ENCODE measurements around the gene OLFML2A. TPM values are rescaled to one million over a fixed set of nuclear protein-coding genes. Genes with fewer than 3 reads are reported as not detected.

OLFML2A gene
- total RNA-seq, 4 donors from 2014 or later, result 40.7 to 64.3 (median 50.2) TPM

DNA sequence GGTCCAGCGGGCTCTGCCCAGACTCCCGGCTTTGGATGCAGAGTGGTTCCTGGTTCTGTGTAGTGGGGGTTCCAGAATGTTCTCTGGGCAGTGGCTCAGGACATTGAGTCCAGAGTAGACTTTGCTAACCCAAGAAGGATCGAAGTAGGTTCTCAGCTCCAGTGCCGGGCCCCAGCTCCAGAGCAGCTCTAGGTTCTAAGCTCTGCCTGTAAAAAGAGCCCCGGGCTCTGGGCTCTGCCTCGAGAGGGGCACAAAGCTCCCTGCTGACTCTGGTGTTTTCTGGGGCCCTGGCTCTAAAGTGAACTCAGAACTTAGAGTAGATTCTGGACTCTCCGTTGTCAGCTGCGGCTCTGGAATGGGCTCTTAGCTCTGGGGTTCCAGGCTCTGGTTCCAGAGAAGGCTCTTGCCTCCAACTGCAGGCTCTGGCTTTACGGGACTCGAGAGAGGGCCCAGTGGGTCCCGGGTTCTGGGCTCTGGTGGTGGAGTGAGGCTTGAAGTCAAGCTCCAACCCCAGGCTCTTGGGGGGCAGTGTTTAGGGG, 76.7 kb downstream of the OLFML2A start:
- TF ChIP-seq, protein P1, sequence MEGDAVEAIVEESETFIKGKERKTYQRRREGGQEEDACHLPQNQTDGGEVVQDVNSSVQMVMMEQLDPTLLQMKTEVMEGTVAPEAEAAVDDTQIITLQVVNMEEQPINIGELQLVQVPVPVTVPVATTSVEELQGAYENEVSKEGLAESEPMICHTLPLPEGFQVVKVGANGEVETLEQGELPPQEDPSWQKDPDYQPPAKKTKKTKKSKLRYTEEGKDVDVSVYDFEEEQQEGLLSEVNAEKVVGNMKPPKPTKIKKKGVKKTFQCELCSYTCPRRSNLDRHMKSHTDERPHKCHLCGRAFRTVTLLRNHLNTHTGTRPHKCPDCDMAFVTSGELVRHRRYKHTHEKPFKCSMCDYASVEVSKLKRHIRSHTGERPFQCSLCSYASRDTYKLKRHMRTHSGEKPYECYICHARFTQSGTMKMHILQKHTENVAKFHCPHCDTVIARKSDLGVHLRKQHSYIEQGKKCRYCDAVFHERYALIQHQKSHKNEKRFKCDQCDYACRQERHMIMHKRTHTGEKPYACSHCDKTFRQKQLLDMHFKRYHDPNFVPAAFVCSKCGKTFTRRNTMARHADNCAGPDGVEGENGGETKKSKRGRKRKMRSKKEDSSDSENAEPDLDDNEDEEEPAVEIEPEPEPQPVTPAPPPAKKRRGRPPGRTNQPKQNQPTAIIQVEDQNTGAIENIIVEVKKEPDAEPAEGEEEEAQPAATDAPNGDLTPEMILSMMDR (IDR thresholded peaks at IDR 0.05), result no peak
- TF ChIP-seq POLR2A (IDR thresholded peaks at IDR 0.05), result no peak
- H3K4me3 ChIP-seq (replicated peaks in 1 of 3), result peak overlapping the region in 1 of 3 donors; percentile 35

GRCh38 chr9:124854161-124854560, 77.2 kb downstream of the OLFML2A start:
- Histone ChIP-seq H3K36me3 (peaks cover 17 to 24% of the 10 kb centered on the region in 2 donors), H3K9me3 (no peaks in the 10 kb centered on the region), H3K4me1 (peaks cover 12 to 24% of the 10 kb centered on the region in 2 donors), H3K4me3 (replicated peaks in 1 of 3) (no peak overlapping the region), H3K27ac (no peak overlapping the region), H3K27me3 (no peaks in the 10 kb centered on the region)
- intact Hi-C loops (cut with DNase I), result loop anchor here (10.0 kb wide), 1 partner anchor 239 kb away; no protein-coding TSS in a partner anchor
- DNase-seq, result no peak
- WGBS, 2 donors, result 86 to 90% methylated on average over 6 to 8 of the region's 8 CpGs
- TF ChIP-seq, protein P1 (IDR thresholded peaks at IDR 0.05), result no peak
- TF ChIP-seq POLR2A (IDR thresholded peaks at IDR 0.05), result no peak

More for the DNA sequence above, 76.7 kb downstream of the OLFML2A start:
- peak overlapping the region in 2 of 3 donors; percentile 67 to 75 for H3K27ac ChIP-seq
- peak in 1 of 2 donors; percentile 28 for DNase-seq
- H3K36me3 ChIP-seq, result peaks cover 12 to 19% of the 10 kb centered on the region in 2 donors
- WGBS, 2 donors, result 64 to 85% methylated on average over 5 to 9 of the region's 11 CpGs
- intact Hi-C loops (cut with DNase I), result loop anchor here (2.0 to 10.0 kb wide), 2 partner anchors 81 to 239 kb away; no protein-coding TSS in a partner anchor
- H3K27me3 ChIP-seq, result no peaks in the 10 kb centered on the region
- peaks cover 12 to 24% of the 10 kb centered on the region in 2 donors for H3K4me1 ChIP-seq
- H3K9me3 ChIP-seq, result no peaks in the 10 kb centered on the region

GRCh38 chr9:124854822-124855221, 77.9 kb downstream of the OLFML2A start:
- Histone ChIP-seq H3K4me1 (peaks cover 12 to 30% of the 10 kb centered on the region in 2 donors), H3K27ac (no peak overlapping the region), H3K4me3 (replicated peaks in 1 of 3) (no peak overlapping the region), H3K36me3 (peaks cover 24 to 30% of the 10 kb centered on the region in 2 donors), H3K9me3 (no peaks in the 10 kb centered on the region), H3K27me3 (no peaks in the 10 kb centered on the region)
- intact Hi-C loops (cut with DNase I), result loop anchor here (5.0 to 10.0 kb wide), 2 partner anchors 240 to 517 kb away; no protein-coding TSS in a partner anchor
- TF ChIP-seq, protein P1 (IDR thresholded peaks at IDR 0.05), result no peak
- no peak for TF ChIP-seq POLR2A (IDR thresholded peaks at IDR 0.05)
- 58 to 68% methylated on average over 7 of the region's 7 CpGs for WGBS, 2 donors
- no peak for DNase-seq

DNA sequence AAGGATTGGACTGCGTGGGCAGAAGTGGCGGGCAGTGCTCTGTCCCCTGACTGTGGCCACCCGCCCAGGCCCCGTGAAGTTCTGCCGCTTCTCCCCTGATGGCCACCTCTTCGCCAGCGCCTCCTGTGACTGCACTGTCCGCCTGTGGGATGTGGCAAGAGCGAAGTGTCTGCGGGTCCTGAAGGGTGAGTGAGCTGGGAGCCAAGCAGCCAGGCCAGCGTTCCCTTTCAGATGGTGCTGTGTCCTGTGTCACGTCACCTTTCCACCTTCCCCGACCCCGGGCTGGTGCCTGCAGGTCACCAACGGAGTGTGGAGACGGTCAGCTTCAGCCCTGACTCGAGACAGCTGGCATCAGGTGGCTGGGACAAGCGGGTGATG, 78.6 kb downstream of the OLFML2A start:
- no peak for TF ChIP-seq POLR2A (IDR thresholded peaks at IDR 0.05)
- TF ChIP-seq, protein P1 (IDR thresholded peaks at IDR 0.05), result no peak
- Histone ChIP-seq H3K9me3 (no peaks in the 10 kb centered on the region), H3K36me3 (peaks cover 29 to 33% of the 10 kb centered on the region in 2 donors), H3K4me3 (replicated peaks in 1 of 3) (no peak overlapping the region), H3K27ac (no peak overlapping the region), H3K27me3 (no peaks in the 10 kb centered on the region), H3K4me1 (peaks cover 14 to 37% of the 10 kb centered on the region in 2 donors)
- WGBS, 2 donors, result 88 to 92% methylated on average over 17 to 18 of the region's 18 CpGs
- DNase-seq, result no peak
- intact Hi-C loops (cut with DNase I), result loop anchor here (5.0 to 10.0 kb wide), 2 partner anchors 241 to 517 kb away; no protein-coding TSS in a partner anchor

Data from thyroid gland (tissue), 4 donors.